Suprapubic skin (tissue), 4 donors: ENCODE data around the gene TTC21A. TPM values are rescaled to one million over a fixed set of nuclear protein-coding genes. Genes with fewer than 3 reads are reported as not detected.
A peak's percentile ranks its signal among the peaks of the same experiment; 100 is the strongest.

ENCODE experiments used
- DNase-seq, 2 donors: peaks; one replicate each; pipeline ENCODE4 v3.0.0-alpha.2; 2019; ENCODE audit warnings: low spot score in 2 of 2
- H3K27ac ChIP-seq: fragments of 200-600 bp; sonication (generic); one replicate; pipeline ENCODE4 v1.5.1; 2019
- H3K27me3 ChIP-seq: fragments of 200-600 bp; sonication (generic); one replicate; pipeline ENCODE4 v1.5.1; 2019
- H3K36me3 ChIP-seq: fragments of 200-600 bp; sonication (generic); one replicate; pipeline ENCODE4 v1.5.1; 2019
- H3K4me1 ChIP-seq: fragments of 200-600 bp; sonication (generic); one replicate; pipeline ENCODE4 v1.5.1; 2019
- H3K4me3 ChIP-seq: fragments of 200-600 bp; sonication (generic); one replicate; pipeline ENCODE4 v1.5.1; 2019; ENCODE audit warnings: mild to moderate bottlenecking
- H3K9me3 ChIP-seq: fragments of 200-600 bp; sonication (generic); one replicate; pipeline ENCODE4 v1.5.1; 2019
- CTCF ChIP-seq, 2 donors: fragments of 200-600 bp in 1 of 2; fragments of 450-650 bp in 1 of 2; sonication (generic) in 1 of 2; IDR thresholded peaks; one replicate each; pipeline ENCODE4 v1.5.1; 2016 to 2019; ENCODE audit warnings: antibody characterized with exemption in 2 of 2, mild to moderate bottlenecking in 1 of 2, moderate library complexity in 1 of 2
- EP300 ChIP-seq: sonication (generic); formaldehyde crosslinking; IDR thresholded peaks from one replicate; pipeline ENCODE4 v1.6.1; 2017; ENCODE audit warnings: antibody characterized with exemption
- POLR2A ChIP-seq, 2 donors: fragments of 450-650 bp; IDR thresholded peaks; one replicate each; pipeline ENCODE4 v1.6.1; 2017; ENCODE audit warnings: antibody characterized with exemption in 2 of 2, mild to moderate bottlenecking in 2 of 2, moderate library complexity in 2 of 2
- POLR2AphosphoS5 ChIP-seq, 3 donors: sonication (generic); formaldehyde crosslinking; IDR thresholded peaks; one replicate each; pipeline ENCODE4 v1.6.1; 2017; ENCODE audit warnings: antibody characterized with exemption in 3 of 3
- WGBS: methylation state at CpG from one replicate; pipeline ENCODE4 v1.1.5; 2018; 5-methylcytosine and 5-hydroxymethylcytosine counted together
- total RNA-seq, 4 donors: library from RNA; depleted of rRNA; stranded (reverse); fragments of >200 nt; gene quantifications; one replicate each; pipeline ENCODE4 v1.1.0, GENCODE V29; 2016

Gene TTC21A
- total RNA-seq, 4 donors from 2014 or later, result 1.2 to 11.0 (median 4.7) TPM

- Histone ChIP-seq H3K27me3 (no peaks in the 10 kb centered on the region), H3K36me3 (no peaks in the 10 kb centered on the region), H3K9me3 (no peaks in the 10 kb centered on the region), H3K4me3 (peak overlapping the region; percentile 51), H3K27ac (peak overlapping the region; percentile 92), H3K4me1 (peaks cover 53% of the 10 kb centered on the region)
- WGBS, result 78% methylated on average over 4 of the region's 4 CpGs
- TF ChIP-seq CTCF (IDR thresholded peaks at IDR 0.05), result no peak
- TF ChIP-seq EP300, result no peak
- TF ChIP-seq POLR2A (IDR thresholded peaks at IDR 0.05), result no peak
- no peak for TF ChIP-seq POLR2AphosphoS5 (IDR thresholded peaks at IDR 0.05)
- peak in 1 of 2 donors; percentile 50 for DNase-seq
These were observed 71.1 kb downstream of the TTC21A start for GRCh38 chr3:39178553-39178952.

- peak in 1 of 2 donors; percentile 78 for DNase-seq
- 41% methylated on average over 3 of the region's 3 CpGs for WGBS
- Histone ChIP-seq H3K4me3 (peak overlapping the region; percentile 44), H3K36me3 (no peaks in the 10 kb centered on the region), H3K27me3 (no peaks in the 10 kb centered on the region), H3K9me3 (no peaks in the 10 kb centered on the region), H3K27ac (peak overlapping the region; percentile 47), H3K4me1 (peaks cover 53% of the 10 kb centered on the region)
- TF ChIP-seq POLR2AphosphoS5 (IDR thresholded peaks at IDR 0.05), result no peak
These were observed 72.7 kb downstream of the TTC21A start for GRCh38 chr3:39180183-39180545.

- H3K4me1 ChIP-seq, result peaks cover 56% of the 10 kb centered on the region
- H3K36me3 ChIP-seq, result no peaks in the 10 kb centered on the region
- WGBS, result 14% methylated on average over 12 of the region's 64 CpGs
- peak overlapping the region; percentile 44 for H3K4me3 ChIP-seq
- no peaks in the 10 kb centered on the region for H3K9me3 ChIP-seq
- TF ChIP-seq POLR2A (IDR thresholded peaks at IDR 0.05), result peak in 1 of 2 donors; percentile 35
- TF ChIP-seq POLR2AphosphoS5 (IDR thresholded peaks at IDR 0.05), result peak in 2 of 3 donors; percentile 9 to 60
- TF ChIP-seq CTCF (IDR thresholded peaks at IDR 0.05), result peak in 1 of 2 donors; percentile 41
- peak; percentile 65 for TF ChIP-seq EP300
- peak; percentile 95 for DNase-seq
- H3K27me3 ChIP-seq, result no peaks in the 10 kb centered on the region
- H3K27ac ChIP-seq, result peak overlapping the region; percentile 47
These were observed 73.3 kb downstream of the TTC21A start for GRCh38 chr3:39180546-39181346.

GRCh38 chr3:39181408-39182335 lies 74.2 kb downstream of the TTC21A start:
- peak in 1 of 2 donors; percentile 52 for DNase-seq
- no peak for TF ChIP-seq POLR2AphosphoS5 (IDR thresholded peaks at IDR 0.05)
- peaks cover 62% of the 10 kb centered on the region for H3K4me1 ChIP-seq
- H3K36me3 ChIP-seq, result no peaks in the 10 kb centered on the region
- peak overlapping the region; percentile 47 for H3K27ac ChIP-seq
- no peaks in the 10 kb centered on the region for H3K9me3 ChIP-seq
- peak overlapping the region; percentile 44 for H3K4me3 ChIP-seq
- no peaks in the 10 kb centered on the region for H3K27me3 ChIP-seq
- WGBS, result 68% methylated on average over 7 of the region's 7 CpGs

GRCh38 chr3:39183211-39184080 lies 76.0 kb downstream of the TTC21A start:
- Histone ChIP-seq H3K4me1 (peaks cover 46% of the 10 kb centered on the region), H3K36me3 (no peaks in the 10 kb centered on the region)

More at GRCh38 chr3:39183211-39184080, 76.0 kb downstream of the TTC21A start:
- no peak overlapping the region for H3K27ac ChIP-seq
- TF ChIP-seq CTCF (IDR thresholded peaks at IDR 0.05) (no peak), POLR2AphosphoS5 (IDR thresholded peaks at IDR 0.05) (no peak), EP300 (no peak), POLR2A (IDR thresholded peaks at IDR 0.05) (no peak)
- WGBS, result 84% methylated on average over 10 of the region's 12 CpGs
- H3K27me3 ChIP-seq, result no peaks in the 10 kb centered on the region
- DNase-seq, result peak in 1 of 2 donors; percentile 72
- H3K9me3 ChIP-seq, result no peaks in the 10 kb centered on the region
- no peak overlapping the region for H3K4me3 ChIP-seq
